Measurements from ENCODE around the gene SNURF. TPM values are rescaled to one million over a fixed set of nuclear protein-coding genes. Genes with fewer than 3 reads are reported as not detected.
"Not testable (repeated sequence)": the region's sequence is repeated elsewhere in the genome, so short reads cannot be mapped to it uniquely, and the experiment has no call there.

The SNURF gene
- total RNA-seq, 2 experiments from 2014 or later: 19.6 to 21.6 TPM

DNA sequence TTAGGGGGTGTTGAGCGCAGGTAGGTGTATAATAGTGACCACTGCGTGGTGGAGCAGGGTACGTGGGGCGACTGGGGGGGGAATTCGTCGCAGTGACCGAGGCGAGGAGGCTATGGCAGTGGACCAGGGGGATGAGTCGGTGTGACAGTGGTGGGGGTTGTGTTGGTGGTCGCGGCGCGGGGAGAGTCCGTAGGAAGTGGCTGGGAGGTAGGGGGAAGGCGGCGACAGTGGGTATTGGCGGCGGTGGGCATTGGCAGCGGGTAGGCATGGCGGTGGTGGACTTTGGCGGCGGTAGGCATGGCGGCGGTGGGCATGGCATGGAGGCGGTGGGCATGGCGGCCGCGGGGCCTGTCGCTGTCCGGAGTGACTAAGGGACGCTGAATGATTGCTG lies 739 bp downstream of the SNURF start:
- peak overlapping the region; percentile 84 for H3K4me3 Mint-ChIP-seq
- no peaks in the 10 kb centered on the region for H3K27me3 Mint-ChIP-seq
- peak; percentile 4 for DNase-seq
- H3K4me1 Mint-ChIP-seq: peaks cover 5% of the 10 kb centered on the region
- H3K9me3 Mint-ChIP-seq: peaks cover 9% of the 10 kb centered on the region
- H3K36me3 Mint-ChIP-seq: peaks cover 26% of the 10 kb centered on the region
- H3K27ac Mint-ChIP-seq: peak overlapping the region; percentile 93

DNA sequence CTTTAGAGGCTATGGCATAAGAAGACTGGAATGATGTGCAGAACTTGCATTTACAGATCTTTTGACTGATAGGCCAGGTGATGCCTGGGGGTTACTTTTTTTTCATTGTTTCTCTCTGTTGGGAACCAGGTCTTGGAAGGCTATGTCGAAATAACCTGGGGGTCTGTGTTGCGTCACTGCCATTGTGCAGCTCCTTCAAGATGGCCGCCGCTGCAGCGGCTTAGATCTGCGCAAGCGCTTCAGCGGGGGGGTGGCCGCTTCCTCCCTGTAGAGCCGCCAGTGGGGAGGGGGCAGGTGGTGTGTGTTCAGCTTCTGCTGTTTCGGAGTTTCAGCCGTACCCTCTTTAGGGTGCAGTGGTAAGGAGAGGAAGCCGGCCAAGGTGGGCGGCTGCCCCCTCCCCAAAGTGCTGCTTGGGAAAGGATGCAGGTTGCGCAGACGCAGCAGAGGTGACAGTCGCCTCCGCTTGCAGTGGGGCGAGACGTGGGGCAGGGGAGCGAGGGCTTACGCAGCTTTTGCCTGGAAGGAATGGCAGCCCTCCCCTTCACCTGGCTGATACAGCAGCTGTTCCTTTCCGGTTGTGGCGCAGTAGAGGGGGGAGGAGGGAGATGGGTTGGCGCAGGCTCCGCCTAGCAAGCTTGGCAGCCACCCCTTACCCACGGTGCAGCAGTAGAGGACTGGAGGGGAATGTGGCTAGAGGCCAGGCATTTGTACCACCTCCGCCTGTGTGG lies 1.5 kb downstream of the SNURF start:
- peak overlapping the region; percentile 84 for H3K4me3 Mint-ChIP-seq
- peaks cover 34% of the 10 kb centered on the region for H3K36me3 Mint-ChIP-seq
- H3K4me1 Mint-ChIP-seq: peaks cover 5% of the 10 kb centered on the region
- H3K27ac Mint-ChIP-seq: peak overlapping the region; percentile 93
- DNase-seq: peak; percentile 75
- no peaks in the 10 kb centered on the region for H3K27me3 Mint-ChIP-seq
- H3K9me3 Mint-ChIP-seq: peaks cover 11% of the 10 kb centered on the region

DNA sequence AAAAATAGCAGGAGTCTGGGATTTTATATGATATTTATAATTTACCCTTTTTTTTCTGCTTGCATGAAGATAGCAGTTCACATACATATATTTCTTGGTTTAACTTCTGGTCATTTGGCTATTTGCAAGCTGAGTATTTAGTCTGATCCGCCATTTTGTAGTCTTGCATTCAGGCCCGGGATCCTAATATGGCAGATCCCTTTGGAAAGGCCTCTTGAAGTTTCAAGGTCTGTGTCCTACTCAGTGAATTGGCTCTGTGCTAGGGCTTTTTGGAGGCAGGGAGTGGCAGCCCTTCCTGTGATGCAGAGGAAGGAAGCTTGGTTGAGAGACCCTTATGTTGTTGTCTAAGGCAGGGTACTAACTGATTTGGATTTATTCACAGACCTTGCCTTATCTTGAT lies 2.9 kb downstream of the SNURF start:
- H3K27me3 Mint-ChIP-seq: no peaks in the 10 kb centered on the region
- H3K4me1 Mint-ChIP-seq: peaks cover 5% of the 10 kb centered on the region
- peak overlapping the region; percentile 38 for H3K27ac Mint-ChIP-seq
- H3K36me3 Mint-ChIP-seq: peaks cover 38% of the 10 kb centered on the region
- DNase-seq: no peak
- H3K4me3 Mint-ChIP-seq: peak overlapping the region; percentile 25
- H3K9me3 Mint-ChIP-seq: peaks cover 5% of the 10 kb centered on the region

DNA sequence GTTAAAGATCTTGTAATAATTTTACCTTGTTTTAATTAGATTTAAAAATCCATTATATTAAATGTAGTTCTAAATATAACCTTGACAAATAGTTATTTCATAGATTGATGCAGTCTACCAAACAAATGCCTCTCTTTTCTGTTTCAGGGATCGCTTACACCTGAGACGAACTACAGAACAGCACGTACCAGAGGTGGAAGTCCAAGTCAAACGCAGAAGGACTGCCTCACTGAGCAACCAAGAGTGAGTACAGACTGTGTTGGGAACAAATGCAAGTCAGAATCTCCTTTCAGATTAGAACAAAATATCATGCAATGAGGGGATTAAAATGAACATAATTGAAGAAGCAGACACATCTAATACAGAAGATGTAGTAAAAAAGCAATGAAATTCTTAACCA lies 7.2 kb downstream of the SNURF start:
- Mint-ChIP-seq H3K9me3 (peaks cover 20% of the 10 kb centered on the region), H3K4me1 (peaks cover 7% of the 10 kb centered on the region)
- no peak for DNase-seq

GRCh38 chr15:24962880-24963279 lies 8.1 kb downstream of the SNURF start:
- DNase-seq: no peak
- peaks cover 4% of the 10 kb centered on the region for H3K4me1 Mint-ChIP-seq
- no peaks in the 10 kb centered on the region for H3K27me3 Mint-ChIP-seq
- peaks cover 75% of the 10 kb centered on the region for H3K36me3 Mint-ChIP-seq
- peaks cover 24% of the 10 kb centered on the region for H3K9me3 Mint-ChIP-seq
- no peak overlapping the region for H3K4me3 Mint-ChIP-seq
- H3K27ac Mint-ChIP-seq: no peak overlapping the region

More for the DNA sequence above, 7.2 kb downstream of the SNURF start:
- peaks cover 73% of the 10 kb centered on the region for H3K36me3 Mint-ChIP-seq
- H3K27ac Mint-ChIP-seq: no peak overlapping the region
- H3K27me3 Mint-ChIP-seq: no peaks in the 10 kb centered on the region
- H3K4me3 Mint-ChIP-seq: no peak overlapping the region

DNA sequence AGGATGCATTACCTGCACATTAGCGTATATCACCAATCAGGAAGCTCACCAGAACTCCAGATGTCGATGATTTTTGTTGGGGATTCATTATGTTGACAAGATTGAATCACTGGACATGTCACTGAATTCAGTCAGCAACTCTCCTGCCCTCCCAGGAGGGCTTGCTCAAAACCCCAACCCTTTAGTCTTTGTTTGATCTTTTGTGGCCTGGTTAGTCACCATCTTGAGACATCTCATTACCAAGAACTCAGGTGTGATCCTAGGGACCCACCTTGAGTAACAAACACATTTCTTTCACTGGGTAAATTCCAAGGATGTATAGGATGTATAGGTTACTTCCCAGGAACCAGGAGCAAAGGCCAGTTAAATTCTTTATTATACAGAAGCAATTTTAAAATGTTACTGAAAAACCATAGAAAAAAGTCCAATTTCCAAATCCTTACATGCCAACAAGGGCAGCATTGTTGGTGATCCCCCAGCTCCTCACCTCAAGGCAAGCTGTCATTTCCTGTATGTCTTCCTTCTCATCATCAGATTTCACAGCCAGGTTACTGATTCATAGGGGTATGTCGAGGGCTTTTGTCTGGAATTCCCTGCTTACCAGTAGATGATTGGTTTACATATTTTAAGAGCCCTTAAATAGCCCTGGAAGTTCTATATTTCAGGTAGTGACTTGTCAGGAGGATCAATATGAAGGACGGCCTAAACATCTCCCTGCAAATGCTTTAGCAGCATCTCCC lies 11.7 kb downstream of the SNURF start:
- DNase-seq: no peak
- Mint-ChIP-seq H3K27me3 (no peaks in the 10 kb centered on the region), H3K36me3 (peaks cover 76% of the 10 kb centered on the region), H3K9me3 (peaks cover 23% of the 10 kb centered on the region), H3K27ac (no peak overlapping the region), H3K4me3 (no peak overlapping the region), H3K4me1 (peaks cover 2% of the 10 kb centered on the region)

- DNase-seq: no peak
- Mint-ChIP-seq H3K27ac (no peak overlapping the region), H3K4me1 (no peaks in the 10 kb centered on the region), H3K4me3 (no peak overlapping the region), H3K9me3 (peaks cover 33% of the 10 kb centered on the region), H3K36me3 (peaks cover 85% of the 10 kb centered on the region), H3K27me3 (no peaks in the 10 kb centered on the region)
Observed at GRCh38 chr15:24971052-24971451, 16.3 kb downstream of the SNURF start.

DNA sequence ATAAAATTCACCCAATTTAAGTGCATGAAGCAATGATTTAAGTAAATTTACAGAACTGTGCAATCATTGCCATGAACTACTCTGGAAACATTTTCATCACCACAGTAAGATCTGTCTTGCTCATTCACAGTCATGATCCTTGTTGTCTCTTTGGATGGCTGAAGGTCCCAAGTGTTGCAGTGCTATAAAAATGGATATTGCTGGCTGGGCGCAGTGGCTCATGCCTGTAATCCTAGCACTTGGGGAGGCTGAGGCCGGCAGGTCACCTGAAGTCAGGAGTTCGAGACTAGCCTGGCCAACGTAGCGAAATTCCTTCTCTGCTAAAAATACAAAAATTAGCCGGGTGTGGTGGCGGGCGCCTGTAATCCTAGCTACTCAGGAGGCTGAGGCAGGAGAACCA lies 17.0 kb downstream of the SNURF start:
- no peak overlapping the region for H3K4me3 Mint-ChIP-seq
- H3K9me3 Mint-ChIP-seq: peaks cover 37% of the 10 kb centered on the region
- DNase-seq: no peak
- H3K27me3 Mint-ChIP-seq: no peaks in the 10 kb centered on the region
- no peaks in the 10 kb centered on the region for H3K4me1 Mint-ChIP-seq
- H3K27ac Mint-ChIP-seq: no peak overlapping the region
- peaks cover 85% of the 10 kb centered on the region for H3K36me3 Mint-ChIP-seq

DNA sequence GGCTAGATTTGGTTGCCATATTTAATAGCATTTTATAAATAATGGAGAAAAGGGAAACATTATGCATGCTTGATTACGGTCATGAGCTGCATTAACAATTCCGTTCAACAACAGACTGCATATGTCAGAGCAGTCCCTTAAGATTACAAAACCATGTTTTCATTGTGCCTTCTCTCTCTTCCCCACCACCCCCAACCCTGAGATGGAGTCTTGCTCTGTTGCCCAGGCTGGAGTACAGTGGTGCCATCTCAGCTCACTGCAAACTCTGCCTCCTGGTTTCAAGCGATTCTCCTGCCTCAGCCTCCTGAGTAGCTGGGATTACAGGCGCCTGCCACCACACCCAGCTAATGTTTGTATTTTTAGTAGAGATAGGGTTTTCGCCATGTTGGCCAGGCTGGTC lies 17.9 kb downstream of the SNURF start:
- Mint-ChIP-seq H3K36me3 (peaks cover 88% of the 10 kb centered on the region), H3K9me3 (peaks cover 37% of the 10 kb centered on the region)
- H3K4me1 Mint-ChIP-seq, DNase-seq, H3K27me3 Mint-ChIP-seq, H3K27ac Mint-ChIP-seq, H3K4me3 Mint-ChIP-seq: not testable (repeated sequence)

DNA sequence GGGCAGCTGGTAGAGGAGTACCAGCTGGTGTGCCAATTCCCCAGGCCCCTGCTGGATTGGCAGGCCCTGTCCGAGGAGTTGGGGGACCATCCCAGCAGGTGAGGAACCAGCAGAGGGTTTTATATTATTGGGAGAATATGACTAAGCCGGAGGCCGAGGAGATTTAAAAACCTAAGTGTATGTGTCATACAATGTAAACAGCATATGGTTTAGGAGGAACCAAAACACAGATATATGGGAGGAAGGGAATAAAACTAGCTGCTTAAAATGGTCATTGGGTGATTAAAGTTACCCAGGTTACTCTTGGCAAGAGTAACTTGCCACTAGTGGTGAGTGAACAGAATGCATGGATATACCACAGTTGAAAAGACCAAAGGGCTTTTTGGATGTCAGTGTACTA lies 22.1 kb downstream of the SNURF start:
- no peak overlapping the region for H3K27ac Mint-ChIP-seq
- peaks cover 91% of the 10 kb centered on the region for H3K36me3 Mint-ChIP-seq
- no peaks in the 10 kb centered on the region for H3K27me3 Mint-ChIP-seq
- no peaks in the 10 kb centered on the region for H3K4me1 Mint-ChIP-seq
- DNase-seq: no peak
- no peak overlapping the region for H3K4me3 Mint-ChIP-seq
- peaks cover 51% of the 10 kb centered on the region for H3K9me3 Mint-ChIP-seq

DNA sequence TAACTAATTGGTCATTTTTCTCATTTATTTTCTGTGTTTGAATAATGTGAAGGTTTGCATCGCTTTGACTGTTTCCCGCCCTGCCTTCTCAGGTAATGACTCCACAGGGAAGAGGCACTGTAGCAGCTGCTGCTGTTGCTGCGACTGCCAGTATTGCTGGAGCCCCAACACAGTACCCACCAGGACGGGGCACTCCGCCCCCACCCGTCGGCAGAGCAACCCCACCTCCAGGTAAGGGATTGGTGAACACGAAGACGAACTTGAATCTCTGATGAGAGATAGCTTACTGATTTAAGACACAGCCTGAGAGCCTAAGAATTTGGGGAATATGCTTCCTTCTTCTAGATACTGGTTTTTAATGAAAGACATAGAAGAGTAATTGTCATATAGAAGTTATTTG lies 22.9 kb downstream of the SNURF start:
- Mint-ChIP-seq H3K27me3 (no peaks in the 10 kb centered on the region), H3K9me3 (peaks cover 52% of the 10 kb centered on the region), H3K4me1 (no peaks in the 10 kb centered on the region)

GRCh38 chr15:24985224-24985623 lies 30.4 kb downstream of the SNURF start:
- H3K4me3 Mint-ChIP-seq: no peak overlapping the region
- no peak overlapping the region for H3K27ac Mint-ChIP-seq
- no peaks in the 10 kb centered on the region for H3K27me3 Mint-ChIP-seq
- peaks cover 41% of the 10 kb centered on the region for H3K9me3 Mint-ChIP-seq
- no peaks in the 10 kb centered on the region for H3K4me1 Mint-ChIP-seq
- no peak for DNase-seq
- H3K36me3 Mint-ChIP-seq: peaks cover 92% of the 10 kb centered on the region

More for the DNA sequence above, 22.9 kb downstream of the SNURF start:
- H3K36me3 Mint-ChIP-seq: peaks cover 94% of the 10 kb centered on the region
- DNase-seq: no peak
- no peak overlapping the region for H3K27ac Mint-ChIP-seq
- no peak overlapping the region for H3K4me3 Mint-ChIP-seq

DNA sequence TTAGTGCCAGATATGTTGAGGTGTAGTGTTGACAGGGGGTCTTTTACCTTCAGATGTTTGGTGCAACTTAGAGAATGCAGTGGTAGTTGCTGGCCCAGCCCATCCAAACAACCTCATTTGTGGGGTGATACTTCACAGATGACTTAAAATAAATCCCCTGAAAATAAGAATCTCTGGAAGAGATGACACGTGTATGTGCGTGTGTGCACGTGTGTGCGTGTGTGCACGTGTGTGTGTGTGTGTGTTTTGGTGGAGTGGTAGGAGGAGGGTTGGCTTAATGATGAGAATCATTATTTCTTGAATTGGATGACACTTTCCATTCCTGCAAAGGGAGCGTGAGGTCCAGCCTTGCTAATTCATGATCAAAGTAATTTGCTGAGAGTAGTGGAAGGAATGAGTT lies 31.9 kb downstream of the SNURF start:
- Mint-ChIP-seq H3K9me3 (peaks cover 40% of the 10 kb centered on the region), H3K36me3 (peaks cover 94% of the 10 kb centered on the region), H3K4me1 (no peaks in the 10 kb centered on the region), H3K27ac (no peak overlapping the region), H3K4me3 (no peak overlapping the region), H3K27me3 (no peaks in the 10 kb centered on the region)
- DNase-seq: no peak

All from activated naive CD8-positive, alpha-beta T cell treated with anti-CD3 and anti-CD28 coated beads for 36 hours (primary cell).